Fibroblast of the aortic adventitia (primary cell): ENCODE data around the gene BRAP. TPM values are rescaled to one million over a fixed set of nuclear protein-coding genes. Genes with fewer than 3 reads are reported as not detected.
A peak's percentile ranks its signal among the peaks of the same experiment; 100 is the strongest.
"Not testable (repeated sequence)": the region's sequence is repeated elsewhere in the genome, so short reads cannot be mapped to it uniquely, and the experiment has no call there.

Source experiments
- DNase-seq: peaks from one replicate; pipeline ENCODE4 v3.0.0-alpha.2; 2010; ENCODE audit warnings: low read depth
- H3K4me3 ChIP-seq: 2 replicates; pipeline ENCODE4 v1.5.1; 2011; ENCODE audit warnings: low read depth, mild to moderate bottlenecking, control low read depth, low read length, moderate library complexity
- total RNA-seq: library from RNA; depleted of rRNA; stranded (reverse); fragments of >200 nt; gene quantifications from 2 replicates; pipeline ENCODE4 v1.2.3, GENCODE V29; 2012; ENCODE audit warnings: low replicate concordance
- TF ChIP-seq, protein P1 (sequence below): IDR thresholded peaks from 2 replicates; pipeline ENCODE4 v1.5.1; 2011; ENCODE audit warnings: mild to moderate bottlenecking, low read length, control low read depth, inconsistent platforms; ENCODE audit not compliant: insufficient read depth

BRAP gene
- total RNA-seq = 18.3 and 28.5 TPM in 2 replicates

DNA sequence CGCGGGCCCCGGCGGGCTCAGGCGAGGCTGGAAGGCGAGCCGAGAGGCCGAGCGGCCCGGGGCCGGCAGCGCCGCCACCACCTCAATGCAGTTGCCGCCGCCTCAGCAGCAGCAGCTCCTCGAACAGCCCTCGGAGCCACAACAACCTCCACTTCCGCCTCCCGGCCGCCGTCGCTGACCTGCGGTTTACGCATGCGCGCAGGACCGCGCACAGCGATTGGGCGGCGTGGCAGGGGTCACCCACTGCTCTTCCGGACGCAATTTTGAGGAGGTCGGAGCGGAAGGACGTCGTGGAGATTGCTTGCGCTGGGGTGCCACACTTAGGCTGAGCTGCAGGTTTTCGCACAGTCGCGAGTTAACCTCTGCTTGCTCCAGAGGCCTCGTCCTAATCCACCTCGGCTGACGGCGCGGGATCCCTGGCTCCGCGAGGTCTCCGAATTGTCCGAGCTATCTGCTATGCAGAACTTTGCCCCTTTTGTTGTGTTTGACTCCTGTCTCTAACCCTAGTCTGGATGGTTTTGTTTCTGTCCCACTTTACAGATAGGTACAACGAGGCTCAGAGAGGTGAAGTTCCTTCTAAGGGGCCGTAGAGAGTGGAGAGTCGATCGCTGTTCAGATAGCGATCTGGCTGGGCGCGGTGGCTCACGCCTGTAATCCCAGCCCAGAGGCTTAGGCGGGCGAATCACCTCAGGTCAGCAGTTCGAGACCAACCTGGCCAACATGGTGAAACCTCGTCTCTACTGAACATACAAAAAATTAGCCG lies at the start of gene BRAP, which contains the start of gene ACAD10:
BRAP (minus strand) TSS at position 146 of the 763 bp plus-strand sequence. CDS start 164 bp downstream, outside the sequence.
ACAD10 (plus strand) TSS at position 243 of the 763 bp plus-strand sequence. CDS start 6,657 bp downstream, outside the sequence.
- H3K4me3 ChIP-seq = peak within 1 kb of the TSS; percentile 98
- peak; percentile 93 for DNase-seq
- TF ChIP-seq, protein P1, sequence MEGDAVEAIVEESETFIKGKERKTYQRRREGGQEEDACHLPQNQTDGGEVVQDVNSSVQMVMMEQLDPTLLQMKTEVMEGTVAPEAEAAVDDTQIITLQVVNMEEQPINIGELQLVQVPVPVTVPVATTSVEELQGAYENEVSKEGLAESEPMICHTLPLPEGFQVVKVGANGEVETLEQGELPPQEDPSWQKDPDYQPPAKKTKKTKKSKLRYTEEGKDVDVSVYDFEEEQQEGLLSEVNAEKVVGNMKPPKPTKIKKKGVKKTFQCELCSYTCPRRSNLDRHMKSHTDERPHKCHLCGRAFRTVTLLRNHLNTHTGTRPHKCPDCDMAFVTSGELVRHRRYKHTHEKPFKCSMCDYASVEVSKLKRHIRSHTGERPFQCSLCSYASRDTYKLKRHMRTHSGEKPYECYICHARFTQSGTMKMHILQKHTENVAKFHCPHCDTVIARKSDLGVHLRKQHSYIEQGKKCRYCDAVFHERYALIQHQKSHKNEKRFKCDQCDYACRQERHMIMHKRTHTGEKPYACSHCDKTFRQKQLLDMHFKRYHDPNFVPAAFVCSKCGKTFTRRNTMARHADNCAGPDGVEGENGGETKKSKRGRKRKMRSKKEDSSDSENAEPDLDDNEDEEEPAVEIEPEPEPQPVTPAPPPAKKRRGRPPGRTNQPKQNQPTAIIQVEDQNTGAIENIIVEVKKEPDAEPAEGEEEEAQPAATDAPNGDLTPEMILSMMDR = no peak

GRCh38 chr12:111733340-111733915 lies 47.7 kb upstream of the BRAP start:
- no peak for DNase-seq
- TF ChIP-seq, protein P1 = no peak
- H3K4me3 ChIP-seq = no peak overlapping the region

DNA sequence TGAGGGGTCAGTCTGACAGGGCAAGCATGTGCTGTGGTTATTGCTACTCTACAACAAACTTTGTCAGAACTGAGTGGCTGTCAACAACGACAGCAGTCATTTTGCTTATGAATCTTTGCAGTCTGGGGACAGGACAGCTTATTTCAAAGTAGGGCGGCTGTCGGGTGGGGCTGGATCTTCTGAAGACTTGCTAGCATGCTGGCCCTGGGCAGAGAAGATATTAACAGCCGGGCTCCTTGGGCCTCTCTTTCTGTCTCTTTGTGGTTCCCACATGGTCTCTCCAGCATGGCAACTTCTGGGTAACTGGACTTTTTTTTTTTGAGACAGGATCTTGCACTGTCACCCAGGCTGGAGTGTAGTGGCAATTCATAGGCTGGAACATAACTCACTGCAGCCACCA lies 47.0 kb upstream of the BRAP start:
- DNase-seq = no peak
- no peak overlapping the region for H3K4me3 ChIP-seq
- TF ChIP-seq, protein P1 = no peak

DNA sequence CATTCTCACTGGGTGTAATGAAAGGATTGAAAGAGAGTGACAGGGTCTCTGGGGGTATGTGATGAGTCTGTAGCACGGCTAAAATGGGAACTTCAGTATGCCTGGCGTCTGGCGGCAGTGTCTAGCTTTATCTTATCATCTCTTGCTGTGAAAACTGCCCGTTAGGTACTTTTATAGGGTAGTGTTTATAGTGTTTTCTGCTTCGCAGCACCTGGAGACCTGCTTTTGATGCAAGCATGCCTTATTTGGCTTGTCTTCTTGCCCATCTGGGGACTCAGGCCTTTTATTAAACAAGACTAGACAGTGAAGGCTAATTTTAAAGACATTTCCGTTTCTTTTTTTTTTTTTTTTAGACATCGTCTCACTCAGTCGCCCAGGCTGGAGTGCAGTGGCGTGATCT lies 44.7 kb upstream of the BRAP start:
- no peak for DNase-seq
- no peak overlapping the region for H3K4me3 ChIP-seq
- TF ChIP-seq, protein P1 = no peak

DNA sequence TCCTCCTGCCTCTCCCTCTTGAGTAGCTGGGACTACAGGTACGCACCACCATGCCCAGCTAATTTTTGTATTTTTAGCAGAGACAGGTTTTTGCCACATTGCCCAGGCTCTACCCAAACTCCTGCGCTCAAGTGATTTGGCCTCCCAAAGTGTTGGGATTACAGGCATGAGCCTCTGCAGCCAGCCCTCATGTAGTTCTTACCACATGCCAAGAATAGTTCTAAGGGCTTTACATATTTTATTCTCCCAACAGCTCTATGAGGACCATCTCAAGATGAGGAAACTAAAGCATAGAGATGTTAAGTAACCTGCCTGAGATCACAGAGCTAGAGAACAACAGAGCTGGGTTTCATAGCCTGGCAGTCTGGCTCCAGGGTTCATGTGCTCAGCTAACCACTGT lies 43.0 kb upstream of the BRAP start:
- TF ChIP-seq, protein P1 = no peak
- no peak for DNase-seq
- no peak overlapping the region for H3K4me3 ChIP-seq

- not testable (repeated sequence) for H3K4me3 ChIP-seq, DNase-seq
Measured at GRCh38 chr12:111723646-111724360, 38.0 kb upstream of the BRAP start.

- DNase-seq = no peak
- H3K4me3 ChIP-seq = no peak overlapping the region
- TF ChIP-seq, protein P1 = no peak
Measured at GRCh38 chr12:111720457-111720856, 34.7 kb upstream of the BRAP start.

DNA sequence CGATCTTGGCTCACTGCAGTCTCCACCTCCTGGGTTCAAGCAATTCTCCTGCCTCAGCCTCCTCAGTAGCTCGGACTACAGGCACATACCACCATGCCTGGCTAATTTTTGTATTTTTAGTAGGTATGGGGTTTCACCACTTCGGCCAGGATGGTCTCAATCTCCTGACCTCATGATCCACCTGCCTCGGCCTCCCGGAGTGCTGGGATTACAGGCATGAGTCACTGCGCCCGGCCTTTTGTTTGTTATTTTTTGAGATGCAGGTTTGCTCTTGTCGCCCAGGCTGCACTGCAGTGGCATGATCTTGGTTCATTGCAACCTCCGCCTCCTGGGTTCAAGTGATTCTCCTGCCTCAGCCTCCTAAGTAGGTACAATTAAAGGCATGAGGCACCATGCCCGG lies 33.6 kb upstream of the BRAP start:
- DNase-seq, H3K4me3 ChIP-seq: not testable (repeated sequence)
